ENCODE data around the gene TEKT5.

The TEKT5 gene

DNA sequence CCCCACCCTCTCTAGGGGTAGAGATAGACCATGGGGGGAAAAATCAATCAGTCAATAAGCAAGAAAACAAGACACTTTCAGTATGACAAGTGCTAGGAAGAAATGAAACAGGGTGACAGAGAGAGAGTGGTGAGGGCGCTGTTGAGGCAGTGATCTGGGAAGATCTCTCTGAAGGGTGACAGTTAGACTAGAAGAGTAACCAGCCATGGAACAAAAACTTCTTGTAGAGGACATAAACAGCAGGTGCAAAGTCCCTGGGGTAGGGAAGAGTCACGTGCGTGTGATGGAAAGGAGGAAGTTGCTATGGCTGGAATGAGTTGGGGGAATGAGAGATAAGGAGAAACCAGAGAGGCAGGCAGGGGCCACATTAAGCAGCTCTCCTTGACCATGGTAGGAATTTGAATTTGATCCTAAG is 97.5 kb downstream of the TEKT5 start:
- Histone ChIP-seq H3K36me3 (no peaks in the 10 kb centered on the region), H3K9me3 (no peaks in the 10 kb centered on the region), H3K27ac (no peak overlapping the region), H3K4me1 (ENCODE audit: control insufficient read depth in 1 of 2, insufficient read depth in 1 of 2, low read depth in 1 of 2, low read length in 1 of 2) (no peaks in the 10 kb centered on the region), H3K27me3 (peaks cover 11% of the 10 kb centered on the region), H3K4me3 (ENCODE audit: low read depth in 1 of 2, low read length in 1 of 2) (no peak overlapping the region)
- TF ChIP-seq, protein P1, sequence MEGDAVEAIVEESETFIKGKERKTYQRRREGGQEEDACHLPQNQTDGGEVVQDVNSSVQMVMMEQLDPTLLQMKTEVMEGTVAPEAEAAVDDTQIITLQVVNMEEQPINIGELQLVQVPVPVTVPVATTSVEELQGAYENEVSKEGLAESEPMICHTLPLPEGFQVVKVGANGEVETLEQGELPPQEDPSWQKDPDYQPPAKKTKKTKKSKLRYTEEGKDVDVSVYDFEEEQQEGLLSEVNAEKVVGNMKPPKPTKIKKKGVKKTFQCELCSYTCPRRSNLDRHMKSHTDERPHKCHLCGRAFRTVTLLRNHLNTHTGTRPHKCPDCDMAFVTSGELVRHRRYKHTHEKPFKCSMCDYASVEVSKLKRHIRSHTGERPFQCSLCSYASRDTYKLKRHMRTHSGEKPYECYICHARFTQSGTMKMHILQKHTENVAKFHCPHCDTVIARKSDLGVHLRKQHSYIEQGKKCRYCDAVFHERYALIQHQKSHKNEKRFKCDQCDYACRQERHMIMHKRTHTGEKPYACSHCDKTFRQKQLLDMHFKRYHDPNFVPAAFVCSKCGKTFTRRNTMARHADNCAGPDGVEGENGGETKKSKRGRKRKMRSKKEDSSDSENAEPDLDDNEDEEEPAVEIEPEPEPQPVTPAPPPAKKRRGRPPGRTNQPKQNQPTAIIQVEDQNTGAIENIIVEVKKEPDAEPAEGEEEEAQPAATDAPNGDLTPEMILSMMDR (IDR thresholded peaks at IDR 0.05) = no peak

- Histone ChIP-seq H3K36me3 (no peaks in the 10 kb centered on the region), H3K4me3 (ENCODE audit: low read depth in 1 of 2, low read length in 1 of 2) (no peak overlapping the region), H3K27ac (no peak overlapping the region), H3K27me3 (peaks cover 14% of the 10 kb centered on the region), H3K9me3 (no peaks in the 10 kb centered on the region), H3K4me1 (ENCODE audit: control insufficient read depth in 1 of 2, insufficient read depth in 1 of 2, low read depth in 1 of 2, low read length in 1 of 2) (no peaks in the 10 kb centered on the region)
- TF ChIP-seq, protein P1 (IDR thresholded peaks at IDR 0.05) = no peak
Measured at GRCh38 chr16:10594312-10594950, 100.3 kb downstream of the TEKT5 start.

- H3K4me1 ChIP-seq (ENCODE audit: control insufficient read depth in 1 of 2, insufficient read depth in 1 of 2, low read depth in 1 of 2, low read length in 1 of 2) = no peaks in the 10 kb centered on the region
- no peak overlapping the region for H3K27ac ChIP-seq
- H3K27me3 ChIP-seq = peaks cover 3% of the 10 kb centered on the region
- no peaks in the 10 kb centered on the region for H3K36me3 ChIP-seq
- TF ChIP-seq, protein P1 (IDR thresholded peaks at IDR 0.05) = no peak
- H3K9me3 ChIP-seq = no peaks in the 10 kb centered on the region
- no peak overlapping the region for H3K4me3 ChIP-seq (ENCODE audit: low read depth in 1 of 2, low read length in 1 of 2)
Measured at GRCh38 chr16:10592611-10593010, 102.1 kb downstream of the TEKT5 start.

- no peaks in the 10 kb centered on the region for H3K9me3 ChIP-seq
Measured at GRCh38 chr16:10590342-10590741, 104.4 kb downstream of the TEKT5 start.

DNA sequence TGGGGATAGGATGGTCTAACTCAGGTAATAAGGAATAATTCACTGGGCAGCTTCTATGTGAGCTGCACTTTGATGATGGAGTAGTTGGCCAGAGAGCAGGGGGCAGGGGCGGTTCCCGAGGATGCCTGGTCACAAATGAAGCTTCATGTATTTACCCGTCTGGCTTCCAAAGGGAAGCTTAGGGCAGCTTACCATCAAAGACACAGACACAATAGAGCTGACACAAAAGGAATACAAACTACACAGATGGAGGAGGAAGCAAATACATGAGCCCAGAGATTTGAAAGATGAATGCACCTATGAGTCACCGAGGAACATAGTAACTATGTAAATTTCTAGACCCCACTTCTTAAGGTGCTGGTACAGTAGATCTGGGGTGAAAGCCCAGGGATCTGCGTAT is 105.6 kb downstream of the TEKT5 start:
- Histone ChIP-seq H3K4me3 (ENCODE audit: low read depth in 1 of 2, low read length in 1 of 2) (no peak overlapping the region), H3K9me3 (no peaks in the 10 kb centered on the region), H3K4me1 (ENCODE audit: control insufficient read depth in 1 of 2, insufficient read depth in 1 of 2, low read depth in 1 of 2, low read length in 1 of 2) (no peaks in the 10 kb centered on the region), H3K36me3 (no peaks in the 10 kb centered on the region), H3K27me3 (peaks cover 17% of the 10 kb centered on the region), H3K27ac (no peak overlapping the region)
- TF ChIP-seq, protein P1 (IDR thresholded peaks at IDR 0.05) = no peak

More at GRCh38 chr16:10590342-10590741, 104.4 kb downstream of the TEKT5 start:
- Histone ChIP-seq H3K27me3 (peaks cover 8% of the 10 kb centered on the region), H3K36me3 (no peaks in the 10 kb centered on the region), H3K27ac (no peak overlapping the region), H3K4me3 (ENCODE audit: low read depth in 1 of 2, low read length in 1 of 2) (no peak overlapping the region), H3K4me1 (ENCODE audit: control insufficient read depth in 1 of 2, insufficient read depth in 1 of 2, low read depth in 1 of 2, low read length in 1 of 2) (no peaks in the 10 kb centered on the region)
- TF ChIP-seq, protein P1 (IDR thresholded peaks at IDR 0.05) = no peak
